Fibroblast of the conjunctiva (primary cell): ENCODE data around the gene JMJD7.

ENCODE experiments used
- DNase-seq: peaks from one replicate; pipeline ENCODE4 v3.0.0-alpha.2; 2010; ENCODE audit warnings: low read depth

Gene JMJD7

GRCh38 chr15:41801185-41801584 lies 26.7 kb upstream of the JMJD7 start:
- no peak for DNase-seq

- no peak for DNase-seq
Observed at GRCh38 chr15:41801850-41802455, 25.9 kb upstream of the JMJD7 start.

- no peak for DNase-seq
Observed at GRCh38 chr15:41804361-41804760, 23.5 kb upstream of the JMJD7 start.

DNA sequence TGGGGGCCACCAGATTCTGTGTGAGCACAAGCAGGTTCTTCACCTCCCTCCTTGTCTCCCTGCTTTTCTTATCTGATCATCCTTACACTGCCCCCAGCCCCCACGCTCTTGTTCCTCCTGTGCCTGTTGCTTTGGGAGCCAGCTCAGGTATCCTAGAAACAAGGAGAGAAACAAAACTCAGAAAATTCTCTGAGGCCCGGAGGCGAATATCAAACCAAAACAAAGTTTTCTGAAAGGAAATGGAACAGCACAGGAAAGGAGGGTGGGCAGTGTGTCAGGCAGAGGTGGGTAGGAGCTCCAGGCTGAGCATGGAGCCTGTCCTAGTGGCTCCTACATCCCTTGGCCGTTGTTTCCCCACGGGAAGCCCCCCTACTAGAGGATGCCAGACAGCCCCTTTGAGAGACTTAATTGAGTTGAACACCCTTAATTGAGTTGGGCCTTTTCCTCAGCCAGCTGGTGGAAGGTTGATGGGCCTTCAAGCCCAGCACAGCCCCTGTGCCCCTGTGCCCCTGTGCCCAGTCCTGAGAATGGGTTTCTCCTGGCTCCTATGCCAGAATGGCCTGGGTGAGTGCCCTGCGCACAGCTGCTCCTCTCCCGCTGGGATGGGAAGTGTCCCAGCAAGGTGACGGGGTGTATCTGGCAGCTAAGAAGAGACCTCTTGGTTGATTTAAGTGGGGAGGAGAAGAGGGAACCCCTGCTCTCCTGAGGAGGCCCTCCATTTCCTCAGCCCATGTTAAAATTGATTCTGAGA lies 22.8 kb upstream of the JMJD7 start:
- no peak for DNase-seq

- DNase-seq = no peak
Observed at GRCh38 chr15:41805711-41806110, 22.2 kb upstream of the JMJD7 start.

DNA sequence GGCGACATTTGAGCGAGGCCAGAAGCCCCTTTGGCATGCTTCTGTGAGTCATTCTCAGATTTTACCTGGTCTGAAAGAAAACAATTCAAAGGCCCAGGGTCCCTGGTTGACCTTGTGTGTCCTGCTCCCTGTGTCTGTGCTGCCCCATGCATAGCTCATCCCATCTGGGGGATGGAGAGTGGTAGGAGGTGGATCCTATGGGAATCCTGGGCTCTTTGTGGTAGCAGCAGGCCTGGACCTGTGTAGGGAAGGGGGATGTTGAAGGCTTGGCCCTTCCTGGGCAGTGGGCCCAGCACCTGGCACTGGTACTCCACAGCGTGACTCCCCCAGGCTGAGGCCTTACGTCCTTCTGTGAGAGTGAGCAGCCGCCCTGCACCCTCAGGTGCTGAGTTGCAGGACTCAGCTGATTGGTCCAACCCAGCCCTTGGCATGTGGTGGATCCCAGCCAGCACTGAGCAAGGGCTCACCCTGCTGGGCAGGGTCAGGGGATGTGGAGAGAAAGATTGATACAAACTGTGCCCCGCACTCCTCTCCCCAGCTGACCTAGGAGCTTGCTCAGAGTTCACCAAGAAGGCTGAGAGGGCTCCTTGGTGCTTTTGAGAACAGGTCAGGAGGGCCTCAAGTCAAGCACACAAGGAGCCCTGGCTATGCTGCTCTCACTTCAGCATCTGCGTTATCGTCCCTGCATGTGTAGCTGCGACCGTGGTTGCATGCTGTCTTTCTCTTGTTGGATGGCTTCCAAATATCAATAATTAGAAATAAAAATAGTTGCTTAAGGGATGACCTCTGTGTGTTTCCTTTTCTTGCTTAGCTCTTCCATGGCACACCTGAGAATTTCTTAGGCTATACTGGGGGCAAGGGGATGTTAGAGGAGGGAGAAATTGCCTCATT lies 21.4 kb upstream of the JMJD7 start:
- DNase-seq = no peak

DNA sequence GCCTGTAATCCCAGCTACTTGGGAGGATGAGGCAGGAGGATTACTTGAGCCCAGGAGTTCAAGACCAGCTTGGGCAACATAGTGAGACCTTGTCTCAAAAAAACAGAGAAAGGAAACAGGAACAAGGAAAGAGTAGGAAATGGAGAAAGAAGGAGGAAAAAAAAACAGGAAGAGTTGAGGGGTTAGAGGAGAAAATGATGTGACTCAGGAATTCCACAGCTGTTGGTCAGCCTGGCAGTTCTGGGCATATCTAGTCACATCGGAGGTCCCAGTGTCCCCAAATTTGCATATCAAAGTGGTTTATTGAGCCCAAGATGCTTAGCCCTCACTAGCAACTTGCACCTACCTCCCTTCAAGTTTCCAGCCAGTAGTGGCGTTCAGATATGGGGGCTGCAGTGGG lies 18.8 kb upstream of the JMJD7 start:
- no peak for DNase-seq

GRCh38 chr15:41809526-41810220 lies 18.2 kb upstream of the JMJD7 start:
- no peak for DNase-seq

- no peak for DNase-seq
Observed at GRCh38 chr15:41810651-41811431, 17.1 kb upstream of the JMJD7 start.

DNA sequence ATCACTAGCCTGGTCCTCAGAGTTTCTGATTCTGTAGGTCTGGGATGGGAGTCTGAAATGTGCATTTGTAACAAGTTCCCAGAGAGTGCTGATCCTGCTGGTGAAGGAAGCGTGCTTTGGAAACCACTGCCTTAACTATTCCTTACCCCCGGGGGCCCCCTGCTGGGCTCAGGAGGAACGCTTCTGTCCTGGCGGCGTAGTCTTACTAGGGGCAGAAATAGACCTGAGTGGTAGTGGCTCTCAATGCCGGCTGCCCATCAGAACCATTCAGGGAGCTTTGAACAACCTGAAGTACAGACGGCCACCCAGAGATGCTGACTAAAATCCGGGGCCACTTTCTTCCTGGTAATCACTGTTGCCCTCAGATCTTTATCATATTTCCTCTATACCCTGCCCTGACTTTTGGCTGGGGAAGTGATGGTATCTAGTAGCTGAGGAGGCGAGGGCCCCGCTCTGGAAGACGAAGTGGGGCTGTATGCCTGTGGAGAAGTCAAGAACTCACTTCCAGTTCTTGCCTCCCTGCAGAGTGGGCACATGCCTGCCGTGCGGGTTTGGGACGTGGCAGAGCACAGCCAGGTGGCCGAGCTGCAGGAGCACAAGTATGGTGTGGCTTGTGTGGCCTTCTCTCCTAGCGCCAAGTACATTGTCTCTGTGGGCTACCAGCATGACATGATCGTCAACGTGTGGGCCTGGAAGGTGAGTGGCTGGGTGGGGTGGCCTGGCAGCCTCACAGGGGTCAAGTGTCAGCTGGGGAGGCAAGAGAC lies 16.3 kb upstream of the JMJD7 start:
- DNase-seq = peak; percentile 81

GRCh38 chr15:41812820-41813375 lies 15.0 kb upstream of the JMJD7 start:
- no peak for DNase-seq

DNA sequence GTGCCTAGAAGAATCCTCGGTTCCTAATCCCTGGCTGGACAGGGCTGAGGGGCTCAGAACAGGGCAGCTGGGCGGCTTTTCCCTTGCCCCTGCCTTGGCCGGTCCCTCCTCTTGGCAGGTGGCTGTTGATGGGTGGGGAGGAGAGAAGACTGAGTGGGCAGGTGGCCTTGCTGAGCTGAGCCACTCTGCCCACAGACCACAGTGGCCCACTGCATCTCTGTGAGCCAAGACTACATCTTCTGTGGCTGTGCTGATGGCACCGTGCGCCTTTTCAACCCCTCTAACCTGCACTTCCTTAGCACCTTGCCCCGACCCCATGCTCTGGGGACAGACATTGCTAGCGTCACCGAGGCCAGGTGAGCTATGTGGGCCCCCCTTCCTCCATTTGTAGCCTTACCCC lies 14.5 kb upstream of the JMJD7 start:
- DNase-seq = no peak

- DNase-seq = no peak
Observed at GRCh38 chr15:41814534-41814933, 13.4 kb upstream of the JMJD7 start.

DNA sequence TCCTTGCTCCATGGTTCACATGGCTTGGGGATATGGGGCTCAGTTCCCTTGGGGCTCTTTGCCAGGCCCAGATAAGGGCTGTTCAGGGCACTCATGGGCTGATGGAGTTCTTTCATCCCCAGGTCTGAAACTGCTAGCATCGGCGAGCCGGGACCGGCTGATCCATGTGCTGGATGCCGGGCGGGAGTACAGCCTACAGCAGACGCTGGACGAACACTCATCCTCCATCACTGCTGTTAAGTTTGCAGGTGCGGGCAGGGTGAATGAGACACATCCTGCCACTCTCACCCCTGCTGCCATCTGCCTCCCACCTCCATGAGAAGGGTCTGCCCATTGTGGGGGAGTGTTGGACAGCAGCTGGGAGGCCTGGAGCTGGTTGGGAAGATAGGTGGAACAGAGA lies 11.1 kb upstream of the JMJD7 start:
- no peak for DNase-seq

DNA sequence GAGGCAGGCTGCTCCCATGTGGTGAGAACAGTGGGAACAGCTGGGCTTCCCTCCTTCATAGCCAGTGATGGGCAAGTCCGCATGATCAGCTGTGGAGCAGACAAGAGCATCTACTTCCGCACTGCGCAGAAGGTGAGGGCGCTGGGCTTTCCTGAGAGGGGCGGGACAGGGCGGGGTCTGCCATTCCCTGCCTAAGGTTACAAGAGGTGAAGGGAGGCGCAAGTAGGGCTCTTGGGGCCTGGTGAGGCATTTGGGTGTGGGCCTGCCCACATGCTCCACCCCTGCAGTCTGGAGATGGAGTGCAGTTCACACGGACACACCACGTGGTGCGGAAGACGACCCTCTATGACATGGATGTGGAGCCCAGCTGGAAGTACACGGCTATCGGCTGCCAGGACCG lies 10.6 kb upstream of the JMJD7 start:
- no peak for DNase-seq

GRCh38 chr15:41817781-41818180 lies 10.1 kb upstream of the JMJD7 start:
- DNase-seq = no peak

GRCh38 chr15:41819455-41820050 lies 8.3 kb upstream of the JMJD7 start:
- no peak for DNase-seq

DNA sequence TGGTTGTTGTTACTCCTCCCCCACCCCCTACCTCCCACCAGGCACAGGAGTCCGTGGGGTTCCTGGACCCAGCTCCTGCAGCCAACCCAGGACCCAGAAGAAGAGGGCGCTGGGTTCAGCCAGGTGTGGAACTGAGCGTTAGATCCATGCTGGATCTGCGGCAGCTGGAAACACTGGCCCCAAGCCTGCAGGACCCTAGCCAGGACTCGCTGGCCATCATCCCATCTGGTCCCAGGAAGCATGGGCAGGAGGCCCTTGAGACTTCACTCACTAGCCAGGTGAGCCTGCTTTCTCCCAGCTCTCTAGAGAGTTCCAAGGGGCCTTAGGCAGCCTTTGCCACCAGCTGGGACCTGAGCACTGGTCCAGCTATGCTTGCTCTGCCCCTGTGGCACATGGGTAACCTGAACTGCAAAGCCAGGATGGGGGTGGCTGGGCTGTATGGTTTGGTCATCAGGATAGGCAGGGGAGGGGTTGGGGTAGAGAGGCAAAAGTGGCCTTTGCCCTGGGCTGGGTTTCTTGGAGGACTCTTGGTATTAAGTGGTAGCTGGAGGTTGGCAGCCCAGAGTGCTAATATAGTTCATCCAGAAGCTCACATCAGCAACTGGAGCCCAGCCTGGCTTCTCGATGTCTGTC lies 7.0 kb upstream of the JMJD7 start:
- no peak for DNase-seq

DNA sequence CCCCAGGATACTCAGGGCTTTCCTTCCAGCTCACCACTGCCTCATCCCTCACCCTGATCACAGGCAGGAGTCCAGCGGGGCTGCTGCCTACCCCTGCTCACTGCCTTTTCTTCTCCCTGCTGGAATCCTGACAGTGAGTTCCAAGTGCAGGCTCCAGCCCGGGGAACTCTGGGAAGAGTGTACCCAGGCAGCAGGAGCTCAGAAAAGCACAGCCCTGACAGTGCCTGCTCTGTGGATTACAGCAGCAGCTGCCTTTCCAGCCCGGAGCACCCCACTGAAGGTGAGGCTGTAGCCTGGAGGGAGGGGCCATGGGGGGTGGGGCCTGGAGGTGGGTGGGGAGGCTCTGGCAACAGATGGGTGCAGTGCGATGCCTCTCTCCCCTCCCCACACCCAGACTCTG lies 6.1 kb upstream of the JMJD7 start:
- DNase-seq = no peak

DNA sequence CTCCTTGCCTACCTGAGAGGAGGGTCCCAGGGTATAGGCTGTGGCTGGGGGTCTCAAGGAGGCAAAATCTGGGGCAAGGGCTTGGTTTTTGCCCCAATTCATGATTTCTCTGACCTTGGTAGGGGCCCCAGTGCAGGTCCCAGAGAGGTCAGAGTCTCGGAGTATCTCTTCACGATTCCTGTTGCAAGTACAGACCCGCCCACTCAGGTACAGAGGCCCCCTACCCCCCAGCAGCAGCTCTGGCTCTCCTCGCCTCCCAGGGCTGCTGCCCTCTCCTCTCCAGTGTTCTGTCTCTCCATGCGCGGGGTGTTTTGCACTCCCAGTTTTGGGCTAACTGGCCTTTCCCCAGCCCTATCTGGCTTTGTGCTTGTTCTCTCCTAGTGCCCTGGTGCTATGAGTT lies 5.4 kb upstream of the JMJD7 start:
- no peak for DNase-seq
